ENCODE results near the gene STX8.

DNA sequence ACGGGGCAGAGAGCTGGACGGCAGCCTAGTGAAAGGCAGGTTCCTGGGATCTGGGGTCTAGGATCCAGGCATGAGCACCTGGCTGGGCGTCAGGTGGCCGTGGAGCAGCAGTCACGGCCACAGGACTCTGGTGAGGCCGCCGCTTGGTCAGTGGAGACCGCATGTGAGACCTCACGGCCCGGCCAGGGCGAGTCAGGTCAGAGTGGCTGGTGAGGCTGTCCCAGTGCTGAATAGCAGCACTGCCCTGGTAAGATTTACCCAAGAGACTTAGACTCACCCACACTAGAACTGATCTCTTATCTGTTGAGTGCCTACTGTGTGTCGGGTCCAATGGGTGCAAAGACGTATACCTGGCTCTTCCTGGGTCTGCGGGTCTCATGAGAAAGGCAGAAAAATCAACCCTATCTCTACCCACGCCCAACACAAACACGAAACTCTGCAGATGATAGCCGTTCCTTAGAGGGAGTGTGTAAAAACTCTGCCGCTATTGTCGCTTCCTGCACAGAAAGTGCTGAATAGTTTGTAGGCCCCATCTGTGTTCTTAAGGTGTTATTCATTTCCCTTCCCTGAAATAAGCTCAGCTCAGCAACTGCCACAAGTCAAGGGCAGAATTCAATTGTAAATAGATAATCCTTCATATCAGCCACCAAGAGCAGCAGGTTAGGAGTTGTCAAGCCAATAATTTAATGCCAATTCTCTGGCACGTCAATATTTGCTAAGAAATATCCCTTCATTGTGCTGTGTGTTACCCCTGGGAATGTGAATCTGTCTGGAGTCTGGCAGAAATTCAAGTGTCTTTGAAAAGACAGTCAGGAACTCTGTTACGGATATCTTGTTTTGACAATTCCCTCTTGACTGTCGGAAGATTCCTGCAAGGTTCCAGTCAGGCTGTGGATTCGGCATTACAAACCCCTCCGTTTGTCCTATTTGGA is 314.3 kb downstream of the STX8 start:
- TF ChIP-seq CTCF (IDR thresholded peaks at IDR 0.05) (no peak), POLR2A (IDR thresholded peaks at IDR 0.05) (no peak)

Measured in prostate gland (tissue), 2 donors.